Cardiac muscle cell (in vitro differentiated cells and primary cell): ENCODE measurements around the gene CSNK2A2. TPM values are rescaled to one million over a fixed set of nuclear protein-coding genes. Genes with fewer than 3 reads are reported as not detected.

Experiments
- DNase-seq, 2 donors: peaks; one replicate each; pipeline versions ENCODE4 v3.0.0 to v3.0.0-alpha.2; 2010 to 2017; ENCODE audit warnings: low read depth in 1 of 2, low spot score in 1 of 2
- H3K27ac ChIP-seq: fragments of 200-600 bp; sonication (generic); 2 replicates; pipeline ENCODE4 v1.5.1; 2016
- H3K27me3 ChIP-seq: fragments of 200-600 bp; sonication (generic); 2 replicates; pipeline ENCODE4 v1.6.0; 2016; ENCODE audit warnings: control low read depth
- H3K36me3 ChIP-seq: fragments of 200-600 bp; sonication (generic); 2 replicates; pipeline ENCODE4 v1.5.1; 2016; ENCODE audit warnings: control low read depth
- H3K4me1 ChIP-seq: fragments of 200-600 bp; sonication (generic); 2 replicates; pipeline ENCODE4 v1.8.1; 2017; ENCODE audit warnings: low read depth, mild to moderate bottlenecking, mixed run types
- H3K4me3 ChIP-seq: fragments of 200-600 bp; sonication (generic); 2 replicates; pipeline ENCODE4 v1.5.1; 2016; ENCODE audit warnings: mild to moderate bottlenecking
- H3K9me3 ChIP-seq: fragments of 200-600 bp; sonication (generic); 2 replicates; pipeline ENCODE4 v1.5.1; 2017; ENCODE audit warnings: low read depth, mild to moderate bottlenecking, control low read depth
- CTCF ChIP-seq: IDR thresholded peaks from 2 replicates; pipeline ENCODE4 v1.5.1; 2012; ENCODE audit warnings: low read depth, mild to moderate bottlenecking, low read length
- polyA plus RNA-seq: library from polyadenylated mRNA; unstranded; fragments of >200 nt; fragmentation: Nextera tagmentation; extraction: Ambion mirVana; gene quantifications from 2 replicates; pipeline ENCODE4 v1.2.1, GENCODE V29; 2016
- total RNA-seq: library from RNA; depleted of rRNA; stranded (reverse); fragments of >200 nt; gene quantifications from 2 replicates; pipeline ENCODE4 v1.2.3, GENCODE V29; 2016

Gene CSNK2A2
- total and polyA plus RNA-seq, 2 experiments from 2014 or later: 26.7 to 44.3 TPM

- no peaks in the 10 kb centered on the region for H3K36me3 ChIP-seq
- DNase-seq: no peak
- H3K27me3 ChIP-seq: no peaks in the 10 kb centered on the region
- no peak overlapping the region for H3K27ac ChIP-seq
- TF ChIP-seq CTCF: no peak
- H3K4me3 ChIP-seq: no peak overlapping the region
- H3K9me3 ChIP-seq: no peaks in the 10 kb centered on the region
- H3K4me1 ChIP-seq: no peaks in the 10 kb centered on the region
Observed at GRCh38 chr16:58155839-58156238, 42.1 kb downstream of the CSNK2A2 start.

GRCh38 chr16:58154345-58154744 lies 43.6 kb downstream of the CSNK2A2 start:
- H3K4me3 ChIP-seq: no peak overlapping the region
- no peak for TF ChIP-seq CTCF
- H3K27me3 ChIP-seq: no peaks in the 10 kb centered on the region
- no peaks in the 10 kb centered on the region for H3K4me1 ChIP-seq
- no peak overlapping the region for H3K27ac ChIP-seq
- no peaks in the 10 kb centered on the region for H3K36me3 ChIP-seq
- DNase-seq: no peak
- H3K9me3 ChIP-seq: no peaks in the 10 kb centered on the region

DNA sequence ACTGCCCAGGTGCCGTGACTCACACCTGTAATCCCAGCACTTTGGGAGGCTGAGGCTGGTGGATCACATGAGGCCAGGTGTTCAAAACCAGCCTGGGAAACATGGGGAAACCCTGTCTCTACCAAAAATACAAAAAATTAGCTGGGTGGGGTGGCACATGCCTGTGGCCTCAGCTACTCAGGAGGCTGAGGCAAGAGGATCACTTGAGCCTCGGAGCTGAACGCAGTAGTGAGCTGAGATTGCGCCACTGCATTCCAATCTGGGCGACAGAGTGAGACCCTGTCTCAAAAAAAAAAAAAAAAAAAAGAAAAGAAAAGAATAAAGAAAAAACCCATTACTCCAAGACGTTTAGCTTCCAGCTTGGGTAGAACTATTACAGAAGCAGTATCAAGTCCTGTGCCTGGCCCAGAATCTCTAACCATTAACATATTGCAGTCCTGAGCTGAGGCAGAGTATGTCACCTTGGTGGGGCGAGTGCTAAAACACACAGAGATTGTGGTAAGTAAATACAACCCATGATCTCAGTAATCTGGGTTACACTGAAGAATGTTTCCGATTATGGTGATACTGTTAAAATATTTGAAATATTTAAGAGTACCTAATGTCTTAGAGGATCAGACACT lies 45.5 kb downstream of the CSNK2A2 start:
- H3K4me3 ChIP-seq: no peak overlapping the region
- no peaks in the 10 kb centered on the region for H3K27me3 ChIP-seq
- no peak for DNase-seq
- TF ChIP-seq CTCF: no peak
- H3K4me1 ChIP-seq: no peaks in the 10 kb centered on the region
- H3K36me3 ChIP-seq: no peaks in the 10 kb centered on the region
- H3K9me3 ChIP-seq: no peaks in the 10 kb centered on the region
- no peak overlapping the region for H3K27ac ChIP-seq

- no peak for TF ChIP-seq CTCF
- no peak for DNase-seq
- Histone ChIP-seq H3K4me3 (no peak overlapping the region), H3K27me3 (no peaks in the 10 kb centered on the region), H3K27ac (no peak overlapping the region), H3K9me3 (no peaks in the 10 kb centered on the region), H3K36me3 (no peaks in the 10 kb centered on the region), H3K4me1 (no peaks in the 10 kb centered on the region)
Observed at GRCh38 chr16:58148526-58148925, 49.4 kb downstream of the CSNK2A2 start.

GRCh38 chr16:58148099-58148498 lies 49.8 kb downstream of the CSNK2A2 start:
- Histone ChIP-seq H3K9me3 (no peaks in the 10 kb centered on the region), H3K27me3 (no peaks in the 10 kb centered on the region), H3K4me1 (no peaks in the 10 kb centered on the region), H3K36me3 (no peaks in the 10 kb centered on the region), H3K4me3 (no peak overlapping the region), H3K27ac (no peak overlapping the region)
- TF ChIP-seq CTCF: no peak
- DNase-seq: no peak
